ENCODE data around the gene SRGAP3.

Gene SRGAP3

GRCh38 chr3:9075762-9076161, 173.7 kb downstream of the SRGAP3 start:
- no peak for DNase-seq

GRCh38 chr3:9074079-9074478, 175.4 kb downstream of the SRGAP3 start:
- DNase-seq: no peak

DNA sequence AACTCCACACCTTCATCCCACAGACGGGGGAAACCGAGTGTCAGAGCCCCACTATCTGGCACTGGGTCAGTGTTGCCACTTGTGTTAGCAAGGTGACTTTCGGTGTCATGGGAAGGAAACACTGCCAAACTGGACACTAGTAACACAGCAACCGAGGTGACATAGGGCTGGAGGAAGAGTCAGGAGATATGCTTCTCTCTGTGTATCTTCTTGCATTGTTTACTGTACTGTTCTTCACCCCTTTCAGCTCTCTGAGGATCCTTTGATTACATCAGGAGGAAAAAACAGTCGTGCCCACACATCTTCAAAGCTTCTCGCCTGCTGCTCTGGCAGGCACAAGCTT, 176.8 kb downstream of the SRGAP3 start:
- DNase-seq: no peak

DNA sequence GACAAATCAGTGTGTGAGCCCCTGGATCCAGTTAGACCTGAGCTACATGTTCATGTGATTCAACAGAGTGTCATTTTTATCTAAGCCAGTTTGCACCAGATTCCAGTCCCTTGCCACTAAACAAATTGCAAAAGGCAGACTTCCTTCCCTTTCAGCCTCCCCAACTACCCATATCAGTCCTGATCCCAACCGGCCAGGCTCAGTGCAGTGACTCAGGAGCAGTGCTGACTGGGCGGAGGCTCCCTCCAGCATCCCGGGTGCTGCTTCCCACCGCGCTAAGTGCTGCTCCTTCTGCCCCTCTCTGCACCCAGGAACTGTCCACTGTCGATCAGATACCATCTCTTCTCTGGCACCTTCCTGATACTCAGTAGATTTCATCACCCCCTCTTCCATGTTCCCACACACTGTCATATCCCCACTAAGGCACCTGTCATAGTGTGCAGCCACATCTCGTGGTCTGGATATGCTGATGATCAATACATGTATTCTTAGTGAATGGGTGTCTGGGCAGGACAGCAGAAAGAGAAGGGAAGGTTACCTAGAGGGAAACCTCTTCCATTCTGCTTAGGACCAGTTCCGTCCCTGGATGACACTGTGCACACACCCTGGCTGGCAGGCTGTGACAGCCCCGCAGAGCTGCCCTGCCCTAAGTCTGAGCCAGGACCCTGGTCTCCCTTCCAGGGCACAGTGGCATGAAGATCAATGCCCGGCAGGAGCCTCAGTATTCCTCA, 177.3 kb downstream of the SRGAP3 start:
- no peak for DNase-seq

- DNase-seq: no peak
Observed at GRCh38 chr3:9070961-9071360, 178.5 kb downstream of the SRGAP3 start.

DNA sequence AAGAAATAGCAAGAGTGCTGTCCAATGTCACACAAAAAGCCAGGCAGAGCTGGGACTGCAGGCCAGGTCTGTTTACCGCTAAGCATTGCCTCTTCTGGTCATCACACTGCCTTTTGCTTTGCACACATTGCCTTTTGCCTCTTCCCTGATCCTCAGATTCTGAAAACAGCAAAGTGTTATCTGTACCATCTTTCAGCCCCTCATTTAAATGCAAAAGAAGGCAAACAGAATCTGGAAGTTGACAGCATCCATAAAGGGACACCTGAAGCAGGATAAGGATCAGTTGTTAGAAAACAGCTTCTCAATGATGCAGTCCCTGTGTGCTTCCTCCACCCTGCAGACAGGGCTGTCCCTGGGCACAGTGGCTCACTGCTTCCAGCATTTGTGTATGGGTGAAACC, 179.5 kb downstream of the SRGAP3 start:
- no peak for DNase-seq

- no peak for DNase-seq
Observed at GRCh38 chr3:9068051-9068450, 181.4 kb downstream of the SRGAP3 start.

- peak; percentile 72 for DNase-seq
Observed at GRCh38 chr3:9067352-9067975, 182.0 kb downstream of the SRGAP3 start.

DNA sequence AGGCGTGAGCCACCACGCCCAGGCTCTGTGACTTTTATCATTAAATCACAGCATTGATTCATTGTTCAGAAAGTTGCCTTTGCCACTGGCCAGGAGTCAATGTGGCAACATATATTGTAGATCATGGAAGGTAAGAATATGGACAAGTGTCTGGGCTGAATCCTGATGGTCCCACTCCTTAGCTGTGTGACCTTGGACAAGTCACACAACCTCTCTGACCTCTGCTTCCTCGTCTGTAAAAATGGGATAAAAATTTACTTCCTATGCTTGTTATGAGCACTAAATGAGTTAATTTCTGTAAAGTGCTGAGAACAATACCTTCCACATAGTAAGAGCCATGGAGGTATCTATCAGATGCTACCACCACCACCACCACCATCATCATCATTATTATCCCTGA, 182.7 kb downstream of the SRGAP3 start:
- no peak for DNase-seq

DNA sequence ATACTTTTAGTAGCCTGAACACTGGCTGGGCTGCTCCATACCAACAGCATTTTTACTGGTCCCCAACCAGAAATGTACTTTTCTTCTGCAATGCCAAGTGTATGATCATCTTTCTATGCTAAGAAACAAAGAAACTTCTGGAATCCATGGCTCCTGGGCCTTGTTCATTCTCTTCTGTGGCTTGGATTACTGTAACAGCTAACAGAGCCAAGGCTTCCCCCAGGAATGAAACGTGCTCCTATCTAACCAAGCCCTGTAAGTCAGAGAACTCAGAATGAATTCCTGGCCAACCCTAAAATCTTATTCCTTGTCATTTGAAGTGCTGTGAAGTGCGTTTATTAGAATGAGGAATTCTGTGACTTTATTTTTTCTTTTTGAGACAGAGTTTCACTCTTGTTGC, 183.3 kb downstream of the SRGAP3 start:
- DNase-seq: no peak

DNA sequence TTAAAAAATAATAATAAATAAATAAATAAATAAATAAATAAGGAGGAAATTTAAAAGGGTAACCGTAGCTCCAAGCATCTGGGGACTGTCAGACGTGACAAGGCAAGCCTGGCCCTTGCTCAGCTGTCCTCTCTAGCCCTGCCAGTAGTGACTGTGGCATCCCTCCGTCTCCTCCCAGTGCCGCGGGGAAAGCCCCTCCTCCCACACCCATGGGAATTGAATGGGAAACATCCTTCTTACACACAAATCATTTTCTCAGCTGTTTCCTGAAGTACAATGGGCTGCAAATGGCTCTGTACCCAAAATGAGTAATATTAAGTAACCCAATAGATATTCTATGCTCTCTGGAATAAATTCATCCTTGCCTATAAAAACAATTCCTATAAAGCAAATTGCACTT, 184.6 kb downstream of the SRGAP3 start:
- no peak for DNase-seq

GRCh38 chr3:9064251-9064650, 185.2 kb downstream of the SRGAP3 start:
- DNase-seq: no peak

GRCh38 chr3:9062570-9062969, 186.9 kb downstream of the SRGAP3 start:
- DNase-seq: no peak

DNA sequence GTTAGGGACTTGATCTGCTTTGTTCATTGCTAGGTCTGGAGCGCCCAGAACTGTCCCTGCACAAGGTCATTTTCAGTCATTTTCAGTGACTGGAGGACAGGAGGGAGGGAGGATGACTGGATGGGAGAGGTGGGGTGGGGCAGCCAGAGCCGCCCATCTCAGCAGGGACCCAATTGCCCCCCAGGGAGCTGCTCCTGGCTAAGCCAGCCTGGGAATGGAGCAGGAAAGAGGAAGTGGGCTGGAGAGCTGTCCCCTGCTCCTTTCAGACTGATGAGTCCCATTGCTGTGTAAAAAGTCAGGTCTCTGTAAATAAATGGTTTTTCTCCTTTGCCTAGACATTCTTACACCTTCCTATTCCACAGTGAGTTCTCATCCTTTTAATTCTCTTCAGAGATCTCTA, 187.8 kb downstream of the SRGAP3 start:
- no peak for DNase-seq

DNA sequence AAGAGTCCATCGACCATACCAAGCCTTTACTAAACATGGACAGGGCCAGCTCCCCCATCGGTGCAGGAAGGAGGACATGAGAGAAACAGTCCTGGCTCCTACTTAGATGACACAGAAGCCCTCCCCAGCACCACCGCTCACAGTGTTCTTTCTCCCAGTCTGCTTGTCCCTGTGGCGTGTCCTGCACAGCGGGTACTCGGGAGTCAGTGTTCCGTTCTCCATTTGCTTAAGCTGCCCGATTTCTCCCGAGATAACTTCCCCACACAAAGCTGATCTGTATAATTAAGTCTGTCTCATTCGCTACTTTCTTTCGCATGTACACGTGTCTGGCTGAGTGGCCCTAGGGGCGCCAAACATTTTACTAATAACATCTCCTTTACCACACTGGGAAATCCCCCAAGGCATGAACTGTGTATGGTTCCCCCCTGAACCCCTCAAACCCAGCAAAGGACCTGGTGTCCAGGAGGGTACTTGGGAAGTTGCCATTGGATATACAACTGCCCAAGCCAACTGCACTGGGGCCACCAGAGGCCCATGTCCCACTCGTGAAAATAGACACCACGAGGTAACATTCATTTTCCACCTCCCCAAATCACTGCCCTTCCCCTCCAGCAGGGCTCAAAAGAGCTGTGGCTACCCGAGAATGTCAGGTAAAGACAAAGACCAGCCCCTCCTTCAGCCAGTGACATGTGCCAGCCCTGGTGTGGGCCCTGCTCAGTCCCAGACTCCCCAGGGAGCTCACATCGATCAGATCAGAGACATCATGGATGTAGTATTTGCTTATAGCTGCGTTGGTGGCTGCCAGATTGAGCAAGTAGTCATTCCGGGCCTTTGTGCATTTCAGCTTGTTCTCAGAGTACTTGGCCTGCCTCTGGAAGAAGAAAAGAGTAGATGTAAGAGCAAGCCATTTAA, 189.7 kb downstream of the SRGAP3 start:
- no peak for DNase-seq

- no peak for DNase-seq
Observed at GRCh38 chr3:9056581-9056980, 192.9 kb downstream of the SRGAP3 start.

GRCh38 chr3:9047452-9048346, 201.7 kb downstream of the SRGAP3 start:
- no peak for DNase-seq

GRCh38 chr3:9045371-9045770, 204.1 kb downstream of the SRGAP3 start:
- DNase-seq: no peak

GRCh38 chr3:9043063-9043462, 206.4 kb downstream of the SRGAP3 start:
- DNase-seq: no peak

DNA sequence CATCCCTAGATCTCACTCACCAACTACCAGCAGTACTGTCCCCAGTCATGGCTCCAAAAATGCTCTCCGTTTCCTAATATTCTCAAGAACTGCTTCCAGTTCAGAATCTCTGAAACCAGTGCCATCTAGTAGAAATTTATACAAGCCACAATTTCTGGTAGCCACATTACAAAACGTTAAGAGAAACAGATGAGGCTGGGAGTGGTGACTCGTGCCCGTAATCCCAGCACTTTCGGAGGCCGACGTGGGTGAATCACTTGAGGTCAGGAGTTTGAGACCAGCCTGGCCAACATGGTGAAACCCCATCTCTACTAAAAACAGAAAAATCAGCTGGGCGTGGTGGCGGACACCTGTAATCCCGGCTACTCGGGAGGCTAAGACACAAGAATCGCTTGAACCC, 207.8 kb downstream of the SRGAP3 start:
- DNase-seq: no peak

- DNase-seq: no peak
Observed at GRCh38 chr3:9040996-9041395, 208.4 kb downstream of the SRGAP3 start.

DNA sequence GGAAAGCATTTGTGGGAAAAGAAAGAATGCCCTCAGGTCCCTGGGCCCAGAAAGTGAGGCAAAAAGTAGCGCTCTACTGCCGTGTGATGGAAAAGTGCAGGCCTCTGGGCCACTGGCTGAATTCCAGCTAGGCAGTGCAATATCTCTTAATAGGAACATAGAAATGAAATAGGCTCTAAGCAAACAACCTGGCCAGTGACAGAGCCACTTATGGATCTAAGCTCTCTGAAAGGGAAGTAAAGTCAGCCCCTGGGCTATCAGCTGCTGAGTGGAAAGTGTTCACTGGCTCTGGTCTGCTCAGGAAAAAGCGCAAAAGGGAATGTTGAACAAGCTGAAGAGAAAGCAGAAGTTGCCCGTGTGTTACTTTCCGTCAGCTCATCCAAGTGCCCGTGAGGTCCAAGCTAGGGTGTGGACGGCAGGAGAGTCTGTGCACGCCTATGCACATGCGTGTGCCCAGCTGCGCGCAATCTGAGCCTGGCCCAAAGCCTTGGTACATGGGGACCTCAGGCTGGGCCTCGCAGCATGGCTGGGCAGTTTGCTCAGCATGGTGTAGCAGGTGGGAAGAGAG, 212.2 kb downstream of the SRGAP3 start:
- DNase-seq: peak; percentile 24
